Measurements from ENCODE around the gene MAVS.

GRCh38 chr20:3798908-3799248, 47.8 kb upstream of the MAVS start:
- TF ChIP-seq, protein P1, sequence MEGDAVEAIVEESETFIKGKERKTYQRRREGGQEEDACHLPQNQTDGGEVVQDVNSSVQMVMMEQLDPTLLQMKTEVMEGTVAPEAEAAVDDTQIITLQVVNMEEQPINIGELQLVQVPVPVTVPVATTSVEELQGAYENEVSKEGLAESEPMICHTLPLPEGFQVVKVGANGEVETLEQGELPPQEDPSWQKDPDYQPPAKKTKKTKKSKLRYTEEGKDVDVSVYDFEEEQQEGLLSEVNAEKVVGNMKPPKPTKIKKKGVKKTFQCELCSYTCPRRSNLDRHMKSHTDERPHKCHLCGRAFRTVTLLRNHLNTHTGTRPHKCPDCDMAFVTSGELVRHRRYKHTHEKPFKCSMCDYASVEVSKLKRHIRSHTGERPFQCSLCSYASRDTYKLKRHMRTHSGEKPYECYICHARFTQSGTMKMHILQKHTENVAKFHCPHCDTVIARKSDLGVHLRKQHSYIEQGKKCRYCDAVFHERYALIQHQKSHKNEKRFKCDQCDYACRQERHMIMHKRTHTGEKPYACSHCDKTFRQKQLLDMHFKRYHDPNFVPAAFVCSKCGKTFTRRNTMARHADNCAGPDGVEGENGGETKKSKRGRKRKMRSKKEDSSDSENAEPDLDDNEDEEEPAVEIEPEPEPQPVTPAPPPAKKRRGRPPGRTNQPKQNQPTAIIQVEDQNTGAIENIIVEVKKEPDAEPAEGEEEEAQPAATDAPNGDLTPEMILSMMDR (IDR thresholded peaks at IDR 0.05; ENCODE audit: low read depth, low read length) = no peak
- TF ChIP-seq MAX (IDR thresholded peaks at IDR 0.05; ENCODE audit: low read depth, low read length) (no peak), POLR2A (IDR thresholded peaks at IDR 0.05; ENCODE audit: extremely low read depth, insufficient read length) (no peak), MYC (IDR thresholded peaks at IDR 0.05; ENCODE audit: low read depth, low read length) (no peak)
